HG02798 (cell line): ENCODE results near the gene SAFB.
"Not testable (repeated sequence)": the region's sequence is repeated elsewhere in the genome, so short reads cannot be mapped to it uniquely, and the experiment has no call there.

Source experiments
- ATAC-seq: cut with Tn5 transposase; IDR thresholded peaks from one replicate; pipeline ENCODE4 v1.9.1; 2021; ENCODE audit warnings: mild to moderate bottlenecking; ENCODE audit not compliant: unreplicated experiment, poor library complexity

SAFB gene

GRCh38 chr19:5694956-5695648 lies 72.2 kb downstream of the SAFB start:
- no peak for ATAC-seq

- no peak for ATAC-seq
Measured at GRCh38 chr19:5695649-5696195, 72.8 kb downstream of the SAFB start.

- ATAC-seq, result no peak
Measured at GRCh38 chr19:5696196-5697021, 73.5 kb downstream of the SAFB start.

- no peak for ATAC-seq
Measured at GRCh38 chr19:5697022-5697889, 74.4 kb downstream of the SAFB start.

GRCh38 chr19:5697890-5698634 lies 75.2 kb downstream of the SAFB start:
- ATAC-seq, result no peak

- no peak for ATAC-seq
Measured at GRCh38 chr19:5698635-5699422, 75.9 kb downstream of the SAFB start.

GRCh38 chr19:5700455-5701092 lies 77.7 kb downstream of the SAFB start:
- ATAC-seq, result no peak

- ATAC-seq, result not testable (repeated sequence)
Measured at GRCh38 chr19:5702053-5702410, 79.1 kb downstream of the SAFB start.

- ATAC-seq, result no peak
Measured at GRCh38 chr19:5703819-5704818, 81.2 kb downstream of the SAFB start.

GRCh38 chr19:5705552-5705951 lies 82.7 kb downstream of the SAFB start:
- no peak for ATAC-seq

GRCh38 chr19:5706876-5707573 lies 84.1 kb downstream of the SAFB start:
- ATAC-seq, result no peak

- no peak for ATAC-seq
Measured at GRCh38 chr19:5707576-5708575, 85.0 kb downstream of the SAFB start.

- no peak for ATAC-seq
Measured at GRCh38 chr19:5711025-5711424, 88.1 kb downstream of the SAFB start.

GRCh38 chr19:5711713-5712161 lies 88.9 kb downstream of the SAFB start:
- no peak for ATAC-seq

GRCh38 chr19:5713228-5713627 lies 90.3 kb downstream of the SAFB start:
- no peak for ATAC-seq

- ATAC-seq, result no peak
Measured at GRCh38 chr19:5714816-5715215, 91.9 kb downstream of the SAFB start.
